Suprapubic skin (tissue), 4 donors: Measurements from ENCODE around the gene GLYATL1B. TPM values are rescaled to one million over a fixed set of nuclear protein-coding genes. Genes with fewer than 3 reads are reported as not detected.
"Not testable (repeated sequence)": the region's sequence is repeated elsewhere in the genome, so short reads cannot be mapped to it uniquely, and the experiment has no call there.

Experiments
- DNase-seq, 2 donors: peaks; one replicate each; pipeline ENCODE4 v3.0.0-alpha.2; 2019; ENCODE audit warnings: low spot score in 2 of 2
- H3K27ac ChIP-seq: fragments of 200-600 bp; sonication (generic); one replicate; pipeline ENCODE4 v1.5.1; 2019
- H3K27me3 ChIP-seq: fragments of 200-600 bp; sonication (generic); one replicate; pipeline ENCODE4 v1.5.1; 2019
- H3K36me3 ChIP-seq: fragments of 200-600 bp; sonication (generic); one replicate; pipeline ENCODE4 v1.5.1; 2019
- H3K4me1 ChIP-seq: fragments of 200-600 bp; sonication (generic); one replicate; pipeline ENCODE4 v1.5.1; 2019
- H3K4me3 ChIP-seq: fragments of 200-600 bp; sonication (generic); one replicate; pipeline ENCODE4 v1.5.1; 2019; ENCODE audit warnings: mild to moderate bottlenecking
- H3K9me3 ChIP-seq: fragments of 200-600 bp; sonication (generic); one replicate; pipeline ENCODE4 v1.5.1; 2019
- CTCF ChIP-seq, 2 donors: fragments of 200-600 bp in 1 of 2; fragments of 450-650 bp in 1 of 2; sonication (generic) in 1 of 2; IDR thresholded peaks; one replicate each; pipeline ENCODE4 v1.5.1; 2016 to 2019; ENCODE audit warnings: antibody characterized with exemption in 2 of 2, mild to moderate bottlenecking in 1 of 2, moderate library complexity in 1 of 2
- EP300 ChIP-seq: sonication (generic); formaldehyde crosslinking; IDR thresholded peaks from one replicate; pipeline ENCODE4 v1.6.1; 2017; ENCODE audit warnings: antibody characterized with exemption
- POLR2A ChIP-seq, 2 donors: fragments of 450-650 bp; IDR thresholded peaks; one replicate each; pipeline ENCODE4 v1.6.1; 2017; ENCODE audit warnings: antibody characterized with exemption in 2 of 2, mild to moderate bottlenecking in 2 of 2, moderate library complexity in 2 of 2
- POLR2AphosphoS5 ChIP-seq, 3 donors: sonication (generic); formaldehyde crosslinking; IDR thresholded peaks; one replicate each; pipeline ENCODE4 v1.6.1; 2017; ENCODE audit warnings: antibody characterized with exemption in 3 of 3
- WGBS: methylation state at CpG from one replicate; pipeline ENCODE4 v1.1.5; 2018; 5-methylcytosine and 5-hydroxymethylcytosine counted together
- total RNA-seq, 4 donors: library from RNA; depleted of rRNA; stranded (reverse); fragments of >200 nt; gene quantifications; one replicate each; pipeline ENCODE4 v1.1.0, GENCODE V29; 2016

Gene GLYATL1B
- total RNA-seq, 4 donors from 2014 or later, result not detected

GRCh38 chr11:59102259-59102765, 16.2 kb downstream of the GLYATL1B start:
- H3K4me3 ChIP-seq, result peak overlapping the region; percentile 44
- no peaks in the 10 kb centered on the region for H3K27me3 ChIP-seq
- no peaks in the 10 kb centered on the region for H3K36me3 ChIP-seq
- TF ChIP-seq CTCF (IDR thresholded peaks at IDR 0.05) (peak in 1 of 2 donors; percentile 32), POLR2A (IDR thresholded peaks at IDR 0.05) (no peak), POLR2AphosphoS5 (IDR thresholded peaks at IDR 0.05) (no peak), EP300 (no peak)
- H3K27ac ChIP-seq, result no peak overlapping the region
- H3K4me1 ChIP-seq, result peaks cover 16% of the 10 kb centered on the region
- peak; percentile 69 to 81 for DNase-seq
- no peaks in the 10 kb centered on the region for H3K9me3 ChIP-seq
- 2% methylated on average over 21 of the region's 23 CpGs for WGBS

- H3K4me1 ChIP-seq, result peaks cover 20% of the 10 kb centered on the region
- no peaks in the 10 kb centered on the region for H3K36me3 ChIP-seq
- no peaks in the 10 kb centered on the region for H3K9me3 ChIP-seq
- WGBS, result 2% methylated on average over 26 of the region's 64 CpGs
- H3K4me3 ChIP-seq, result peak within 1 kb of the TSS; percentile 67
- DNase-seq, result peak; percentile 84 to 86
- peak within 1 kb of the TSS; percentile 45 for H3K27ac ChIP-seq
- TF ChIP-seq POLR2AphosphoS5 (IDR thresholded peaks at IDR 0.05) (no peak), POLR2A (IDR thresholded peaks at IDR 0.05) (no peak), CTCF (IDR thresholded peaks at IDR 0.05) (no peak), EP300 (no peak)
- H3K27me3 ChIP-seq, result no peaks in the 10 kb centered on the region
These were observed 20.5 kb downstream of the GLYATL1B start, which contains the start of gene FAM111B for GRCh38 chr11:59106363-59107336. Gene FAM111B (plus strand): TSS chr11:59107237. CDS start chr11:59109626, 2,389 bp downstream.

DNA sequence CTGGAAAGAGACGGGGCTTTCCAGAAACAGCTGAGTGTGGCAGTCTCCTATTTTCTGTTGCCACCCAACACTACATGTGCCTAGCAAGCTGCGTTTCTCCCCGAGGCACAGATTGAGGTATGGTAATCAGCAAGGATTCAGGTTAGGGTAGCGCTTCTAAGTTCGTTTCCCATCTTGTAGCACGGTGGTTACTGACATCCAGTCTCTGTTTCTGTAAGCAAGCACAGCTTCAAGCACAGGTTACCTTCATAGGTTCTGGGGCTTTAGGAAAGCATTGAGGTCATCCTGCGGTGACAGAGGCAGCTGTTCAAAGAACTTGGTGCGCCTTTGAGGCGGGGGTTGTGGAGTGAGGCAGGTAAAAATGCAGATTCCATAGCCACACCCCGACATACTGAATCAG, 21.6 kb downstream of the GLYATL1B start:
- H3K9me3 ChIP-seq, H3K36me3 ChIP-seq, H3K27me3 ChIP-seq, H3K27ac ChIP-seq, DNase-seq: not testable (repeated sequence)
- WGBS, result 24% methylated on average over 10 of the region's 10 CpGs
- Histone ChIP-seq H3K4me3 (peak overlapping the region; percentile 67), H3K4me1 (peaks cover 16% of the 10 kb centered on the region)

- no peaks in the 10 kb centered on the region for H3K9me3 ChIP-seq
- no peak for TF ChIP-seq CTCF (IDR thresholded peaks at IDR 0.05)
- TF ChIP-seq POLR2A (IDR thresholded peaks at IDR 0.05), result no peak
- TF ChIP-seq EP300, result no peak
- TF ChIP-seq POLR2AphosphoS5 (IDR thresholded peaks at IDR 0.05), result no peak
- WGBS, result 66% methylated on average over 2 of the region's 2 CpGs
- H3K4me1 ChIP-seq, result peaks cover 5% of the 10 kb centered on the region
- H3K27ac ChIP-seq, result no peak overlapping the region
- no peak for DNase-seq
- H3K36me3 ChIP-seq, result no peaks in the 10 kb centered on the region
- H3K27me3 ChIP-seq, result no peaks in the 10 kb centered on the region
- no peak overlapping the region for H3K4me3 ChIP-seq
These were observed 26.4 kb downstream of the GLYATL1B start for GRCh38 chr11:59112494-59112893.

DNA sequence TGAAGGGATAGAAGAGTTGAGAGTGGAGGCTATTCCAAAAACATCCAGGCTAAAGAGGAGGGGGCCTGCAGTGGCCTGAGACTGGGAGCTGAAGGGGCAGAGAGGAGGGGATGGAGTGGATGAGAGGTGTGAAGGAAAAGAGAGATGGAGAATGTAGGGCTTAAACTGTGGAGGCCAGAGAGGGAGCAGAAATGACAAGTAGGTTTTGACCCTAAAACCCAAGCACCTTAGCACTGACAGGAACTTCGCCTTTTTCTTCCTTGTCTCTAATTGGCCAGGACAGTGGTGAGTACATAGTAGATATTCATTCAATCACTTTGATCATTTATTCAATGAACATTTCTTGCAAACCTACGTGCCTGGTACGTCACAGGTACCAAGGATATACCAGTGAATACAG, 28.2 kb downstream of the GLYATL1B start:
- no peak for DNase-seq
- H3K27me3 ChIP-seq, result no peaks in the 10 kb centered on the region
- TF ChIP-seq POLR2AphosphoS5 (IDR thresholded peaks at IDR 0.05) (no peak), EP300 (no peak), POLR2A (IDR thresholded peaks at IDR 0.05) (no peak), CTCF (IDR thresholded peaks at IDR 0.05) (no peak)
- WGBS, result 94% methylated on average over 3 of the region's 3 CpGs
- no peaks in the 10 kb centered on the region for H3K36me3 ChIP-seq
- no peak overlapping the region for H3K27ac ChIP-seq
- peaks cover 4% of the 10 kb centered on the region for H3K9me3 ChIP-seq
- H3K4me1 ChIP-seq, result no peaks in the 10 kb centered on the region
- no peak overlapping the region for H3K4me3 ChIP-seq
